GM11168 (cell line): Measurements from ENCODE around the gene SARNP.
"Not testable (repeated sequence)": the region's sequence is repeated elsewhere in the genome, so short reads cannot be mapped to it uniquely, and the experiment has no call there.

Source experiments
- in situ Hi-C: fragments of 300-500 bp; cut with MboI; formaldehyde crosslinking; loops from one replicate; pipeline ENCODE4 v1.12.0; 2022; ENCODE audit warnings: low sequenced_read_pairs; ENCODE audit not compliant: unreplicated experiment

SARNP gene

GRCh38 chr12:55809274-55809673 is 8.2 kb downstream of the SARNP start:
- in situ Hi-C loops, result no loop called here

GRCh38 chr12:55806982-55807381 is 10.5 kb downstream of the SARNP start:
- in situ Hi-C loops, result no loop called here

GRCh38 chr12:55797550-55797949 is 20.0 kb downstream of the SARNP start:
- in situ Hi-C loops, result no loop called here

GRCh38 chr12:55797068-55797467 is 20.5 kb downstream of the SARNP start:
- in situ Hi-C loops, result no loop called here

DNA sequence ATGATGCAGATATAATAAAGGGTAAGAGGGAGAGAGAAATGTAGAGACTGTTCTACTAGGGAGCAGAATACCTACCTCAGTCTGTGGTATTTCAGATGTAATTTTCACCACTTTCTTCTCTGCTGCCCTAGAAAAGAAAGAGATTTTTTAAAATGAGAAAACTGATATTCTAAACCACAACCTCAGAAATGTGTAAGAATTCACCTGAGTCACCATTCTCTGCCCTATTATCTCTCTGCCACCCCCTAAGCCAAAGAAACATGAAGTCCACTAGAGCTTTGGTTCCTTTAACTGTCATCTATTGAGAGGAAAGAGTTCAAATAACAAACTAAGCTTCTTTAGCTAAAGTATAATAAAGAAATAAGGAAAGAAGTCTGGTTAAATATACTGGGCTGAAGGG is 21.6 kb downstream of the SARNP start:
- in situ Hi-C loops, result no loop called here

DNA sequence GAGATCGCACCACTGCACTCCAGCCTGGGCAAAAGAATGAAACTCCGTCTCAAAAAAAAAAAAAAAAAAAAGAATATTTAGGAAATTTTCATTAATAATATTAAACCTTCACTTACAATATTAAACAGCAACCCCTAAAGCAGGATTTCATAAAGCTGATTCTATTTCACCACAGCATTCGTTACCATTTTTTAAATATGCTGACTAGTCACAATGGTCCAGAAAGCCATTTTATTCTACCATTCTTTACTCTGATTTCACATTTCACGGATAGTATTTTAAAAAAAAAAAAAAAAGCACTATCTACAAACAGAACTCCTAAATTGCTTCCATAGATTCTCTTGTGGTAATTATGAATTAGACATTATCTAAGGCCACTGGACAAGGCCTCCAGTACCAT is 27.6 kb downstream of the SARNP start:
- in situ Hi-C loops, result no loop called here

DNA sequence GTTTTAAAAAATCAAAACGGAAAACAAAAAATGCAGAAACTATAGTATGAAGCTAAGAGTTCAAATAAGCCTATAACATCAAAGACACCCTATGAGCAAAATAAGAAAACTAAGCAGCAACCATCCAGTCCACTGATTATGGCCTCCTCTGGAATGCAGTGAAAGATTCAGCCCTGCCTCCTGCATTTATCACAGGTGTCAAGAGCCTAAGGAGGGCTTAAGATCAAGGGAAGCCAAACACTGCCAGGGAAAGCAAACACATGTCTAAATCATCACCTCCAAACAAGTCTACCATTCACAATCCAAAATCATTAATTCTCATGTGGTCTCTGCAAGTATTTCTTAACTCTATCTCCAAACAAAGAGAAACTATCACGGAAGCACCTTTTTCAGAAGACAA is 28.4 kb downstream of the SARNP start:
- in situ Hi-C loops, result no loop called here

GRCh38 chr12:55788546-55788945 is 29.0 kb downstream of the SARNP start:
- in situ Hi-C loops, result no loop called here

DNA sequence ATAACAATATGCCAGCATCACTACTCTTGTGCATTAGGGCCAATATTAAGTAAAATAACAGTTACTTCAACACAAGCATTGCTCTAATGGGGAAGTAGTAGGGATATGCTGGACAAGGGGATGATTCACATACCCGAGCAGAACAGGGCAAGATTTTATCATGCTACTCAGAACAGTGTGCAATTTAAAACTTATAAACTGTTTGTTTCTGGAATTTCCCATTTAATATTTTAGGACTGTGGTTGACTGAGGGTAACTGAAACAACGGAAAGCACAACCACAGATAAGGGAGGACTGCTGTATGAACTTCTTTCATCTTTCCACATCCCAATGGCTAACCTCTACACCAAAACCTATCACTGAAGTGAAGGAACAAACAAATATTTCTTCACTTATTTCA is 36.8 kb downstream of the SARNP start:
- in situ Hi-C loops, result no loop called here

- in situ Hi-C loops, result no loop called here
Observed at GRCh38 chr12:55777856-55778255, 39.7 kb downstream of the SARNP start.

- in situ Hi-C loops, result no loop called here
Observed at GRCh38 chr12:55771736-55772135, 45.8 kb downstream of the SARNP start.

GRCh38 chr12:55767156-55767555 is 50.4 kb downstream of the SARNP start:
- in situ Hi-C loops, result no loop called here

DNA sequence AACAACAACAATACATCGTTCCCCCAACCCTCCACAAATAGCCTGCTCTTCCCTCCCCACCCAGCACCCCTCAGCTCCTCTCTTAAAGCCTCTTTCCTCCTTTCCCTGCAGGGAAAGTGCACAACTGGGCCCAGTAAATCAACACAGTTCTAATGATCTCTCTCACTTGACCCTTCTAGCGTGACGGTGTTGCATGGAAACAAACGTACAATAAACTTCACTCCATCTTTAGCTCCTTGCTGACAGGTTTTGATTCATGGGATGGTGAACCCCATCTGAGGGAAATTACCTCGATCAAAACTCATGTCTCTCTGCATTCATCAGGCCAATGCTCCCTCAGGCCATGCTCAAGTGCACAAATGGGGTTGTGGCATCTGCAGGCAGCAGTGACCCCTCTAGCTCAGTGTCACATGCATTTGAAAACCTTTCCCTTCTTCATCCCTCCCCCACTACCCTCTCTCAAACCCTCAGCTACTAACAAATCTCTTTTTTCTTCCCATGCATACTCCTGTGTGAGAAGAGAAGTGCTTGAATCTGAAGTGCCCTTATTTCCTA is 51.7 kb downstream of the SARNP start:
- in situ Hi-C loops, result no loop called here

- in situ Hi-C loops, result no loop called here
Observed at GRCh38 chr12:55762646-55763045, 54.9 kb downstream of the SARNP start.

GRCh38 chr12:55760663-55761062 is 56.9 kb downstream of the SARNP start:
- in situ Hi-C loops, result no loop called here

- in situ Hi-C loops, result not testable (repeated sequence)
Observed at GRCh38 chr12:55758575-55758974, 58.9 kb downstream of the SARNP start.

GRCh38 chr12:55757701-55758100 is 59.8 kb downstream of the SARNP start:
- in situ Hi-C loops, result no loop called here

DNA sequence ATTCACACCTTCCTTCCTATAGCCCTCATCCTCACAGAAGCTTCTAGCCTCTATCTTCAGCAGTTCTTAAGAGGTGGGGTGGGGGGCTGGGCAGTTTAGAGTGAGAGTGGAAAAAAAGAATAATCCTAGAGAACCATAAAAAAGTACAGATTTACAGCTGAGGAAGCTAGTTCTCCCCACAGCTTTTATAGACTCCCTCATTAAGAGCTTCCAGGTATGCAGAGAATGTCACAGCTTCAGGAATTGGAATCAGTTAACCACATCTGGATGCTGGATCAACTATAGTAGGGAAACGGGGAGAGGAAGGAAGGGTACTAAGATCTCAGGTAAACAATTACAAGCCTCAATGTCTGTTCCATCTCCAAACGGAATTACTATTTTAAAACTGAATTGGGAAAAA is 62.3 kb downstream of the SARNP start:
- in situ Hi-C loops, result no loop called here

- in situ Hi-C loops, result loop anchor here (5.0 kb wide), 1 partner anchor 194 kb away; no protein-coding TSS in a partner anchor
Observed at GRCh38 chr12:55748230-55748993, 69.1 kb downstream of the SARNP start.

- in situ Hi-C loops, result loop anchor here (5.0 kb wide), 1 partner anchor 195 kb away; no protein-coding TSS in a partner anchor
Observed at GRCh38 chr12:55746913-55747231, 70.7 kb downstream of the SARNP start.

DNA sequence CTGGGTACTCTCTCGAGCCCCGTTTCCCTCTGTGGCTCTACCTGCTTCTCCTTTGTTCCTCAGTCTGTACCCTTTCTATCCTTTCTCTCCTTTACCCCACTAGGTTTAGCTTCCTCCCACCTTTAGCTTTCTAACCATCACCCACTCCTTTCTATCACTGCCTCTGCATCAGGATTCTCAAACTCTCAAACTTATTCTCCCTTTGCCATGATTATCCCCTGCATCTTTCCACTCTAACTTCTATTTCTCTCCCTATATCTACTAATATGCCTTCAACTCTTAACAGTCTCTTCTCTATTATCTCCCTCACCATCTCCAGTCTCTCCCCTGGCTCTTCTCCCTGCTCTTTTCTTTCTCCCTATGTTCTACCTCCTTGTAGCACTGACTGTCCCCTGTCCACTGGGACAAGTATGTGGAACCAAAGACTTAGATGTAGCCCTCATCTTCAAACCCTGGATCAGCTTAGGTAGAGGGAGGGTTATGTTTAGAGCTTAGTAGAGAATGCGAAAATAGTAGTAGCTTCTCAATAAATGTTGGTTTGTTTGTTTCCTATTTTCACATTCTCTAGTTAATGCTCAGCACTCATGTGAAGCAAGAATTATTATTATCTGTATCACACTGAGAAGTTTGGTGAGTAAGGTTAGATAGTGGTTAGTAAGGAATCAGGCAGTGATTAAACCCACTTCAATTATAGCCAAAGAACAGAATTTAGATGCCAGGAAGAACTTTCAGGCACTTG is 71.2 kb downstream of the SARNP start:
- in situ Hi-C loops, result loop anchor here (5.0 kb wide), 1 partner anchor 196 kb away; no protein-coding TSS in a partner anchor
